GM12878 (cell line): ENCODE results near the gene SORBS1. TPM values are rescaled to one million over a fixed set of nuclear protein-coding genes. Genes with fewer than 3 reads are reported as not detected.
A peak's percentile ranks its signal among the peaks of the same experiment; 100 is the strongest.

Experiments used
- BCL11A ChIP-seq: IDR thresholded peaks from 2 replicates; pipeline ENCODE4 v1.6.1; 2011; ENCODE audit warnings: low read depth, low read length
- CBFB ChIP-seq: IDR thresholded peaks from 2 replicates; pipeline ENCODE4 v1.6.1; 2016; ENCODE audit warnings: antibody characterized with exemption, low read depth
- IKZF2 ChIP-seq, 2 experiments: fragments of 450-650 bp; IDR thresholded peaks; 2 replicates each; pipeline ENCODE4 v1.6.1; 2017; ENCODE audit warnings: mild to moderate bottlenecking in 2 of 2, moderate library complexity in 2 of 2
- IRF4 ChIP-seq: IDR thresholded peaks from 2 replicates; pipeline ENCODE4 v1.6.1; 2011; ENCODE audit warnings: low read depth, low read length
- JUND ChIP-seq: IDR thresholded peaks from 2 replicates; pipeline ENCODE4 v1.6.1; 2012; ENCODE audit warnings: low read depth, mild to moderate bottlenecking, low read length, improper control_type of control experiment, moderate library complexity
- KLF5 ChIP-seq: fragments of 450-650 bp; IDR thresholded peaks from 2 replicates; pipeline ENCODE4 v1.6.1; 2014; ENCODE audit warnings: mild to moderate bottlenecking; ENCODE audit not compliant: partially characterized antibody
- MTA2 ChIP-seq: fragments of 450-650 bp; IDR thresholded peaks from 2 replicates; pipeline ENCODE4 v1.6.1; 2016; ENCODE audit warnings: low read depth, mild to moderate bottlenecking, moderate library complexity
- NFIC ChIP-seq: IDR thresholded peaks from 2 replicates; pipeline ENCODE4 v1.6.1; 2012; ENCODE audit warnings: low read depth, mild to moderate bottlenecking, inconsistent platforms, low read length, moderate library complexity
- POLR2AphosphoS2 ChIP-seq: IDR thresholded peaks from 2 replicates; pipeline ENCODE4 v1.6.1; 2011; ENCODE audit warnings: low read depth, mild to moderate bottlenecking, low read length, improper control_type of control experiment, moderate library complexity
- RBBP5 ChIP-seq: fragments of 200-600 bp; sonication (generic); conservative IDR thresholded peaks from 2 replicates; pipeline ENCODE4 v1.6.1; 2016
- SMAD1 ChIP-seq: fragments of 450-650 bp; IDR thresholded peaks from 2 replicates; pipeline ENCODE4 v1.6.1; 2018; ENCODE audit warnings: mild to moderate bottlenecking, low read depth; ENCODE audit not compliant: partially characterized antibody
- SMARCA5 ChIP-seq: fragments of 450-650 bp; IDR thresholded peaks from 2 replicates; pipeline ENCODE4 v1.6.1; 2017; ENCODE audit warnings: mild to moderate bottlenecking
- STAT1 ChIP-seq: fragments of 450-650 bp; conservative IDR thresholded peaks from 2 replicates; pipeline ENCODE4 v1.6.1; 2014; ENCODE audit warnings: antibody characterized with exemption, mild to moderate bottlenecking
- ZSCAN29 ChIP-seq: fragments of 450-650 bp; IDR thresholded peaks from 2 replicates; pipeline ENCODE4 v1.6.1; 2017; ENCODE audit warnings: mild to moderate bottlenecking, moderate library complexity
- polyA plus RNA-seq, 11 experiments: library from polyadenylated mRNA; depleted of rRNA in 4 of 11; unstranded in 6 of 11; stranded (reverse) in 5 of 11; fragments of >200 nt; fragmentation: Nextera tagmentation in 4 of 11; fragmentation: Illumina TruSeq in 1 of 11; extraction: Ambion mirVana in 4 of 11; extraction: Trizol in 1 of 11; gene quantifications; 1 replicate in 1 of 11; 2 replicates in 10 of 11; pipeline versions ENCODE4 v1.2.1 to v1.2.3, GENCODE V29; 2011 to 2016; ENCODE audit warnings: inconsistent platforms in 2 of 11, missing spikeins in 2 of 11, low read depth in 1 of 11
- total RNA-seq, 4 experiments: library from RNA; depleted of rRNA in 3 of 4; stranded (reverse); fragments of >200 nt in 3 of 4; fragmentation: Illumina TruSeq in 1 of 4; extraction: Trizol in 1 of 4; gene quantifications; 2 replicates each; pipeline versions ENCODE4 v1.2.1 to v1.2.3, GENCODE V29; 2013 to 2021
- TF ChIP-seq, protein P1 (sequence below): fragments of 450-650 bp; IDR thresholded peaks from 2 replicates; pipeline ENCODE4 v1.6.1; 2017; ENCODE audit warnings: mild to moderate bottlenecking, moderate library complexity
- TF ChIP-seq, protein P2 (sequence below): IDR thresholded peaks from 2 replicates; pipeline ENCODE4 v1.6.1; 2012; ENCODE audit warnings: low read depth, low read length, improper control_type of control experiment
- TF ChIP-seq, protein P3 (sequence below): IDR thresholded peaks from 2 replicates; pipeline ENCODE4 v1.6.1; 2012; ENCODE audit warnings: low read length, inconsistent platforms
- TF ChIP-seq, protein P4 (sequence below): fragments of 450-650 bp; conservative IDR thresholded peaks from 2 replicates; pipeline ENCODE4 v1.6.1; 2017; ENCODE audit warnings: mild to moderate bottlenecking, moderate library complexity
- TF ChIP-seq, protein P5 (sequence below): fragments of 150-350 bp; IDR thresholded peaks from 2 replicates; pipeline ENCODE4 v1.6.1; 2016; ENCODE audit warnings: low read depth, low read length

The SORBS1 gene
- total and polyA plus RNA-seq, 10 of the 15 experiments (the other 5 are each of a cell fraction or from before 2014, with no cell fraction given): 0.13 to 0.75 (median 0.39) TPM

DNA sequence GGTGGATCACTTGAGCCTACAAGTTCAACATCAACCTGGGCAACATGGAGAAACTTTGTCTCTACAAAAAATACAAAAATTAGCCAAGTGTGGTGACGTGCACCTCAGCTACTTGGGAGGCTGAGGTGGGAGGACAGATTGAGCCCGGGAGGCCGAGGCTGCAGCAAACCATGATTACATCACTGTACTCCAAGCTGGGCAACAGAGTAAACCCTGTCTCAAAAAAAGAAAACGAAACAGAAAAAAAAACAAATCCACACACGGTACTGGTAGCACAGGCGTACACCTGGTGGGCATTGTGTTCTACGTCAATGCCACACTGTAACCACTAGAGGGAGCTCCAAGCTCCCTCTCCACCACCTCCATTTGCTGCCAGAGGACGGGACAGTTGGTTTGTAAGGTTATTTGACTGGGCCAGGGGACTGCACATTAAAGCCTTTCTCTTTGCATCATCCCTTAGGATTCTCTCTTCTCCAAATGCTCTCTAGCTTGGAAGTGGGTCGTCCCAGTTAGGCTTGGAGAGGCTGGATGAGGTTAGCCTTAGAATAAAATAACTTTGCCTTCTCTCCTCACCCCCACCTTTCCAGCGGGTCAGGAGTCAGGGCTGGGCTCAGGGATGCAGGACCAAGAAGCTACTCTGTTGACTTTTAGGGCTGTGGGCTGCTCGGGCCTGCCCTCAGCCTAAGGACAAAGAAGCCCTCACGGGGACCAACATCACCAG is 130.8 kb downstream of the SORBS1 start (continued):
- TF ChIP-seq, protein P1, sequence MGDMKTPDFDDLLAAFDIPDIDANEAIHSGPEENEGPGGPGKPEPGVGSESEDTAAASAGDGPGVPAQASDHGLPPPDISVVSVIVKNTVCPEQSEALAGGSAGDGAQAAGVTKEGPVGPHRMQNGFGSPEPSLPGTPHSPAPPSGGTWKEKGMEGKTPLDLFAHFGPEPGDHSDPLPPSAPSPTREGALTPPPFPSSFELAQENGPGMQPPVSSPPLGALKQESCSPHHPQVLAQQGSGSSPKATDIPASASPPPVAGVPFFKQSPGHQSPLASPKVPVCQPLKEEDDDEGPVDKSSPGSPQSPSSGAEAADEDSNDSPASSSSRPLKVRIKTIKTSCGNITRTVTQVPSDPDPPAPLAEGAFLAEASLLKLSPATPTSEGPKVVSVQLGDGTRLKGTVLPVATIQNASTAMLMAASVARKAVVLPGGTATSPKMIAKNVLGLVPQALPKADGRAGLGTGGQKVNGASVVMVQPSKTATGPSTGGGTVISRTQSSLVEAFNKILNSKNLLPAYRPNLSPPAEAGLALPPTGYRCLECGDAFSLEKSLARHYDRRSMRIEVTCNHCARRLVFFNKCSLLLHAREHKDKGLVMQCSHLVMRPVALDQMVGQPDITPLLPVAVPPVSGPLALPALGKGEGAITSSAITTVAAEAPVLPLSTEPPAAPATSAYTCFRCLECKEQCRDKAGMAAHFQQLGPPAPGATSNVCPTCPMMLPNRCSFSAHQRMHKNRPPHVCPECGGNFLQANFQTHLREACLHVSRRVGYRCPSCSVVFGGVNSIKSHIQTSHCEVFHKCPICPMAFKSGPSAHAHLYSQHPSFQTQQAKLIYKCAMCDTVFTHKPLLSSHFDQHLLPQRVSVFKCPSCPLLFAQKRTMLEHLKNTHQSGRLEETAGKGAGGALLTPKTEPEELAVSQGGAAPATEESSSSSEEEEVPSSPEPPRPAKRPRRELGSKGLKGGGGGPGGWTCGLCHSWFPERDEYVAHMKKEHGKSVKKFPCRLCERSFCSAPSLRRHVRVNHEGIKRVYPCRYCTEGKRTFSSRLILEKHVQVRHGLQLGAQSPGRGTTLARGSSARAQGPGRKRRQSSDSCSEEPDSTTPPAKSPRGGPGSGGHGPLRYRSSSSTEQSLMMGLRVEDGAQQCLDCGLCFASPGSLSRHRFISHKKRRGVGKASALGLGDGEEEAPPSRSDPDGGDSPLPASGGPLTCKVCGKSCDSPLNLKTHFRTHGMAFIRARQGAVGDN: no peak
- TF ChIP-seq NFIC: no peak
- TF ChIP-seq, protein P2, sequence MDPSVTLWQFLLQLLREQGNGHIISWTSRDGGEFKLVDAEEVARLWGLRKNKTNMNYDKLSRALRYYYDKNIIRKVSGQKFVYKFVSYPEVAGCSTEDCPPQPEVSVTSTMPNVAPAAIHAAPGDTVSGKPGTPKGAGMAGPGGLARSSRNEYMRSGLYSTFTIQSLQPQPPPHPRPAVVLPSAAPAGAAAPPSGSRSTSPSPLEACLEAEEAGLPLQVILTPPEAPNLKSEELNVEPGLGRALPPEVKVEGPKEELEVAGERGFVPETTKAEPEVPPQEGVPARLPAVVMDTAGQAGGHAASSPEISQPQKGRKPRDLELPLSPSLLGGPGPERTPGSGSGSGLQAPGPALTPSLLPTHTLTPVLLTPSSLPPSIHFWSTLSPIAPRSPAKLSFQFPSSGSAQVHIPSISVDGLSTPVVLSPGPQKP: no peak
- peak; percentile 57; the same call in 1 of the 2 replicates for TF ChIP-seq IRF4
- no peak for TF ChIP-seq POLR2AphosphoS2
- no peak for TF ChIP-seq RBBP5
- no peak for TF ChIP-seq IKZF2 (IDR thresholded peaks at IDR 0.05)
- TF ChIP-seq, protein P3, sequence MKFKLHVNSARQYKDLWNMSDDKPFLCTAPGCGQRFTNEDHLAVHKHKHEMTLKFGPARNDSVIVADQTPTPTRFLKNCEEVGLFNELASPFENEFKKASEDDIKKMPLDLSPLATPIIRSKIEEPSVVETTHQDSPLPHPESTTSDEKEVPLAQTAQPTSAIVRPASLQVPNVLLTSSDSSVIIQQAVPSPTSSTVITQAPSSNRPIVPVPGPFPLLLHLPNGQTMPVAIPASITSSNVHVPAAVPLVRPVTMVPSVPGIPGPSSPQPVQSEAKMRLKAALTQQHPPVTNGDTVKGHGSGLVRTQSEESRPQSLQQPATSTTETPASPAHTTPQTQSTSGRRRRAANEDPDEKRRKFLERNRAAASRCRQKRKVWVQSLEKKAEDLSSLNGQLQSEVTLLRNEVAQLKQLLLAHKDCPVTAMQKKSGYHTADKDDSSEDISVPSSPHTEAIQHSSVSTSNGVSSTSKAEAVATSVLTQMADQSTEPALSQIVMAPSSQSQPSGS: peak; percentile 66; the same call in 1 of the 2 replicates
- 0 out of 2 replicates have a peak, but pooled peaks have one; percentile 9 for TF ChIP-seq JUND
- no peak for TF ChIP-seq ZSCAN29
- TF ChIP-seq, protein P4, sequence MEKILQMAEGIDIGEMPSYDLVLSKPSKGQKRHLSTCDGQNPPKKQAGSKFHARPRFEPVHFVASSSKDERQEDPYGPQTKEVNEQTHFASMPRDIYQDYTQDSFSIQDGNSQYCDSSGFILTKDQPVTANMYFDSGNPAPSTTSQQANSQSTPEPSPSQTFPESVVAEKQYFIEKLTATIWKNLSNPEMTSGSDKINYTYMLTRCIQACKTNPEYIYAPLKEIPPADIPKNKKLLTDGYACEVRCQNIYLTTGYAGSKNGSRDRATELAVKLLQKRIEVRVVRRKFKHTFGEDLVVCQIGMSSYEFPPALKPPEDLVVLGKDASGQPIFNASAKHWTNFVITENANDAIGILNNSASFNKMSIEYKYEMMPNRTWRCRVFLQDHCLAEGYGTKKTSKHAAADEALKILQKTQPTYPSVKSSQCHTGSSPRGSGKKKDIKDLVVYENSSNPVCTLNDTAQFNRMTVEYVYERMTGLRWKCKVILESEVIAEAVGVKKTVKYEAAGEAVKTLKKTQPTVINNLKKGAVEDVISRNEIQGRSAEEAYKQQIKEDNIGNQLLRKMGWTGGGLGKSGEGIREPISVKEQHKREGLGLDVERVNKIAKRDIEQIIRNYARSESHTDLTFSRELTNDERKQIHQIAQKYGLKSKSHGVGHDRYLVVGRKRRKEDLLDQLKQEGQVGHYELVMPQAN: no peak
- no peak for TF ChIP-seq BCL11A
- TF ChIP-seq CBFB: no peak
- no peak for TF ChIP-seq SMAD1
- no peak for TF ChIP-seq KLF5
- TF ChIP-seq, protein P5, sequence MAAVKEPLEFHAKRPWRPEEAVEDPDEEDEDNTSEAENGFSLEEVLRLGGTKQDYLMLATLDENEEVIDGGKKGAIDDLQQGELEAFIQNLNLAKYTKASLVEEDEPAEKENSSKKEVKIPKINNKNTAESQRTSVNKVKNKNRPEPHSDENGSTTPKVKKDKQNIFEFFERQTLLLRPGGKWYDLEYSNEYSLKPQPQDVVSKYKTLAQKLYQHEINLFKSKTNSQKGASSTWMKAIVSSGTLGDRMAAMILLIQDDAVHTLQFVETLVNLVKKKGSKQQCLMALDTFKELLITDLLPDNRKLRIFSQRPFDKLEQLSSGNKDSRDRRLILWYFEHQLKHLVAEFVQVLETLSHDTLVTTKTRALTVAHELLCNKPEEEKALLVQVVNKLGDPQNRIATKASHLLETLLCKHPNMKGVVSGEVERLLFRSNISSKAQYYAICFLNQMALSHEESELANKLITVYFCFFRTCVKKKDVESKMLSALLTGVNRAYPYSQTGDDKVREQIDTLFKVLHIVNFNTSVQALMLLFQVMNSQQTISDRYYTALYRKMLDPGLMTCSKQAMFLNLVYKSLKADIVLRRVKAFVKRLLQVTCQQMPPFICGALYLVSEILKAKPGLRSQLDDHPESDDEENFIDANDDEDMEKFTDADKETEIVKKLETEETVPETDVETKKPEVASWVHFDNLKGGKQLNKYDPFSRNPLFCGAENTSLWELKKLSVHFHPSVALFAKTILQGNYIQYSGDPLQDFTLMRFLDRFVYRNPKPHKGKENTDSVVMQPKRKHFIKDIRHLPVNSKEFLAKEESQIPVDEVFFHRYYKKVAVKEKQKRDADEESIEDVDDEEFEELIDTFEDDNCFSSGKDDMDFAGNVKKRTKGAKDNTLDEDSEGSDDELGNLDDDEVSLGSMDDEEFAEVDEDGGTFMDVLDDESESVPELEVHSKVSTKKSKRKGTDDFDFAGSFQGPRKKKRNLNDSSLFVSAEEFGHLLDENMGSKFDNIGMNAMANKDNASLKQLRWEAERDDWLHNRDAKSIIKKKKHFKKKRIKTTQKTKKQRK: no peak
- no peak for TF ChIP-seq MTA2
- TF ChIP-seq STAT1: no peak
- no peak for TF ChIP-seq SMARCA5
